Progenitor cell of endocrine pancreas (in vitro differentiated cells): Measurements from ENCODE around the gene LTBP1. TPM values are rescaled to one million over a fixed set of nuclear protein-coding genes. Genes with fewer than 3 reads are reported as not detected.

Experiments
- DNase-seq: peaks from one replicate; pipeline ENCODE4 v3.0.0; 2021; ENCODE audit warnings: low spot score; ENCODE audit not compliant: unreplicated experiment
- H3K27ac Mint-ChIP-seq: 2 replicates; pipeline ENCODE4 v1.8.0; 2021; ENCODE audit warnings: mild to moderate bottlenecking, moderate library complexity, mixed read lengths
- H3K27me3 Mint-ChIP-seq: 2 replicates; pipeline ENCODE4 v1.8.0; 2021; ENCODE audit warnings: mixed read lengths
- H3K36me3 Mint-ChIP-seq: 2 replicates; pipeline ENCODE4 v1.8.0; 2022; ENCODE audit warnings: mixed read lengths; ENCODE audit not compliant: insufficient read depth
- H3K4me1 Mint-ChIP-seq: 2 replicates; pipeline ENCODE4 v1.8.0; 2021; ENCODE audit warnings: low read depth, mixed read lengths
- H3K4me3 Mint-ChIP-seq: 2 replicates; pipeline ENCODE4 v1.8.0; 2021; ENCODE audit warnings: low read depth, mild to moderate bottlenecking, moderate library complexity, mixed read lengths
- H3K9me3 Mint-ChIP-seq: 2 replicates; pipeline ENCODE4 v1.8.0; 2021; ENCODE audit warnings: low read depth, mixed read lengths
- CTCF ChIP-seq: fragments of 200-600 bp; sonication (generic); IDR thresholded peaks from one replicate; pipeline ENCODE4 v1.5.0; 2021; ENCODE audit warnings: antibody characterized with exemption, mild to moderate bottlenecking; ENCODE audit not compliant: unreplicated experiment
- total RNA-seq: library from RNA; stranded (reverse); gene quantifications from 2 replicates; pipeline ENCODE4 v1.2.1, GENCODE V29; 2021

Gene LTBP1
- total RNA-seq, 1 donor from 2014 or later: 63.0 TPM

- H3K27me3 Mint-ChIP-seq: no peaks in the 10 kb centered on the region
- no peak overlapping the region for H3K4me3 Mint-ChIP-seq
- no peak for DNase-seq
- no peak for TF ChIP-seq CTCF
- no peaks in the 10 kb centered on the region for H3K9me3 Mint-ChIP-seq
- H3K36me3 Mint-ChIP-seq: no peaks in the 10 kb centered on the region
- no peaks in the 10 kb centered on the region for H3K4me1 Mint-ChIP-seq
- H3K27ac Mint-ChIP-seq: no peak overlapping the region
Measured at GRCh38 chr2:33094303-33094702, 147.6 kb downstream of the LTBP1 start.

GRCh38 chr2:33099989-33100388 is 153.2 kb downstream of the LTBP1 start:
- Mint-ChIP-seq H3K4me3 (no peak overlapping the region), H3K36me3 (no peaks in the 10 kb centered on the region), H3K4me1 (peaks cover 11% of the 10 kb centered on the region), H3K27ac (no peak overlapping the region), H3K27me3 (peaks cover 5% of the 10 kb centered on the region), H3K9me3 (no peaks in the 10 kb centered on the region)
- no peak for TF ChIP-seq CTCF
- DNase-seq: no peak

- Mint-ChIP-seq H3K4me3 (no peak overlapping the region), H3K36me3 (no peaks in the 10 kb centered on the region), H3K4me1 (peaks cover 11% of the 10 kb centered on the region), H3K27me3 (peaks cover 5% of the 10 kb centered on the region), H3K9me3 (no peaks in the 10 kb centered on the region), H3K27ac (no peak overlapping the region)
- no peak for TF ChIP-seq CTCF
- DNase-seq: no peak
Measured at GRCh38 chr2:33100921-33101320, 154.2 kb downstream of the LTBP1 start.

GRCh38 chr2:33104052-33104623 is 157.4 kb downstream of the LTBP1 start:
- Mint-ChIP-seq H3K36me3 (no peaks in the 10 kb centered on the region), H3K4me1 (peaks cover 11% of the 10 kb centered on the region), H3K9me3 (no peaks in the 10 kb centered on the region), H3K27ac (no peak overlapping the region), H3K4me3 (no peak overlapping the region), H3K27me3 (peaks cover 5% of the 10 kb centered on the region)
- DNase-seq: no peak
- no peak for TF ChIP-seq CTCF

GRCh38 chr2:33104726-33105125 is 158.0 kb downstream of the LTBP1 start:
- Mint-ChIP-seq H3K27ac (no peak overlapping the region), H3K36me3 (no peaks in the 10 kb centered on the region), H3K4me3 (no peak overlapping the region)

More at GRCh38 chr2:33104726-33105125, 158.0 kb downstream of the LTBP1 start:
- Mint-ChIP-seq H3K9me3 (no peaks in the 10 kb centered on the region), H3K27me3 (peaks cover 4% of the 10 kb centered on the region), H3K4me1 (peaks cover 11% of the 10 kb centered on the region)
- no peak for DNase-seq
- TF ChIP-seq CTCF: no peak
